Heart right ventricle (tissue), 16 donors: ENCODE data around the gene KRTAP4-7. TPM values are rescaled to one million over a fixed set of nuclear protein-coding genes. Genes with fewer than 3 reads are reported as not detected.
"Not testable (repeated sequence)": the region's sequence is repeated elsewhere in the genome, so short reads cannot be mapped to it uniquely, and the experiment has no call there.

Experiments used
- ATAC-seq, 8 donors: fragments of 200-7000 bp; cut with Tn5 transposase; one replicate each; pipeline ENCODE4 v1.9.1; 2020; ENCODE audit warnings: mild to moderate bottlenecking in 8 of 8, moderate library complexity in 8 of 8, moderate number of reproducible peaks in 1 of 8
- DNase-seq, 2 donors: peaks; one replicate each; pipeline ENCODE4 v3.0.0-alpha.2; 2020
- H3K27ac ChIP-seq, 10 donors: fragments of 200-600 bp; sonication (generic) in 2 of 10; one replicate each; pipeline versions ENCODE4 v1.5.0 to v1.8.0; 2020 to 2022; ENCODE audit warnings: mild to moderate bottlenecking in 3 of 10
- H3K27me3 ChIP-seq, 7 donors: fragments of 200-600 bp; one replicate each; pipeline ENCODE4 v1.8.0; 2021 to 2022; ENCODE audit warnings: mild to moderate bottlenecking in 2 of 7
- H3K36me3 ChIP-seq, 9 donors: fragments of 200-600 bp; sonication (generic) in 1 of 9; one replicate each; pipeline versions ENCODE4 v1.5.0 to v1.8.0; 2020 to 2022; ENCODE audit warnings: mild to moderate bottlenecking in 2 of 9
- H3K4me1 ChIP-seq, 9 donors: fragments of 200-600 bp; sonication (generic) in 1 of 9; one replicate each; pipeline versions ENCODE4 v1.5.0 to v1.8.0; 2020 to 2022; ENCODE audit warnings: mild to moderate bottlenecking in 4 of 9
- H3K4me3 ChIP-seq, 10 donors: fragments of 200-600 bp; sonication (generic) in 2 of 10; one replicate each; pipeline versions ENCODE4 v1.5.0 to v1.8.0; 2020 to 2022; ENCODE audit warnings: mild to moderate bottlenecking in 7 of 10, moderate library complexity in 2 of 10
- H3K9me3 ChIP-seq, 11 donors: fragments of 200-600 bp in 10 of 11; sonication (generic) in 2 of 11; one replicate each; pipeline versions ENCODE4 v1.5.0 to v1.8.0; 2013 to 2022; ENCODE audit warnings: mild to moderate bottlenecking in 2 of 11, control low read depth in 1 of 11, moderate library complexity in 1 of 11
- CTCF ChIP-seq, 9 donors: fragments of 200-600 bp; sonication (generic) in 2 of 9; IDR thresholded peaks; one replicate each; pipeline versions ENCODE4 v1.5.0 to v1.8.0; 2021 to 2022; ENCODE audit warnings: antibody characterized with exemption in 9 of 9, mild to moderate bottlenecking in 5 of 9, moderate library complexity in 1 of 9
- WGBS, 2 donors: extraction: QIAGEN DNeasy Blood & Tissue Kit; methylation state at CpG; one replicate each; pipeline ENCODE4 v1.1.7; 2013; ENCODE audit warnings: inconsistent platforms in 1 of 2; 5-methylcytosine and 5-hydroxymethylcytosine counted together
- intact Hi-C, 10 donors: fragments of 100-400 bp; cut with DNase I; formaldehyde crosslinking; loops; one replicate each; pipeline versions ENCODE4 v1.11.1 to v1.14.2; 2022
- polyA plus RNA-seq, 2 donors: library from polyadenylated mRNA; stranded (reverse); fragments of 200-250 nt; gene quantifications; one replicate each; pipeline ENCODE4 v1.2.3, GENCODE V29; 2013
- total RNA-seq, 10 donors: library from RNA; stranded (reverse); fragmentation: NEBNext Ultra II Directional in 3 of 10; extraction: Animal tissue kit (Norgen Biotek cat#: 25700) in 3 of 10; gene quantifications; one replicate each; pipeline versions ENCODE4 v1.2.1 to v1.2.4, GENCODE V29; 2021 to 2023
- donor health status: Arrhythmogenic right ventricular cardiomyopathy.
- donor health status: ischemic (EF 13 %, LVEDD 7.1; RV severe dilation, severe dysfunction).
- donor health status: healthy with polysubstance abuse.
- donor health status: DM: no; HTN: yes; CAD: no.
- donor health status: DM: no; HTN: no; CAD: no.
- donor health status: ischemic (EF 25% LVEDD 6.9; RV normal size, moderate dysfunction).
- donor health status: ischemic (EF 25% LVEDD 5.7; RV mildly dilated, moderate dysfunction).
- donor health status: healthy.
- donor health status: DM: yes; HTN: yes; CAD: no.
- donor health status: Ischemic cardiomyopathy.
- donor health status: ischemic (EF 35%, LVEDD 5.7; RV mildly dilated, moderate dysfunction).
- donor health status: nonischemic (EF 11% LVEDD 7.7; RV severe dilation, severe dysfunction).
- donor health status: DM: yes; HTN: yes; CAD: no.
- donor health status: PGD.
- donor health status: ischemic (EF 29% LVEDD 5.4; RV normal size, mild dysfunction).
- donor health status: nonischemic (EF 23%, LVEDD 6.1; RV moderate dilation, normal function).

Gene KRTAP4-7
- total and polyA plus RNA-seq, 12 donors: not detected

- intact Hi-C loops: no loop called here
- peaks cover 0 to 34% (median 8%) of the 10 kb centered on the region in 7 donors for H3K27me3 ChIP-seq
- H3K9me3 ChIP-seq: no peaks in the 10 kb centered on the region
- TF ChIP-seq CTCF (IDR thresholded peaks at IDR 0.05): no peak
- H3K27ac ChIP-seq: no peak within 1 kb of the TSS
- no peaks in the 10 kb centered on the region for H3K36me3 ChIP-seq
- no peak within 1 kb of the TSS for H3K4me3 ChIP-seq
- no peak for ATAC-seq
- no peaks in the 10 kb centered on the region for H3K4me1 ChIP-seq
- no peak for DNase-seq
- WGBS, 2 donors: 40 to 46% methylated on average over 9 to 10 of the region's 10 CpGs
Observed at GRCh38 chr17:41101586-41102259, 17.8 kb downstream of the KRTAP4-7 start, which contains the start of gene KRTAP4-16. TSS of gene KRTAP4-16 (minus strand) at chr17:41102209. CDS start at chr17:41102209, 0 bp downstream.

GRCh38 chr17:41103896-41104295 lies 19.9 kb downstream of the KRTAP4-7 start:
- TF ChIP-seq CTCF (IDR thresholded peaks at IDR 0.05): no peak
- no peak for ATAC-seq
- no peak for DNase-seq
- no peak overlapping the region for H3K4me3 ChIP-seq
- H3K27me3 ChIP-seq: peaks cover 0 to 42% (median 10%) of the 10 kb centered on the region in 7 donors
- WGBS, 2 donors: 85 to 91% methylated on average over 1 of the region's 1 CpG
- no peaks in the 10 kb centered on the region for H3K4me1 ChIP-seq
- H3K27ac ChIP-seq: no peak overlapping the region
- H3K36me3 ChIP-seq: no peaks in the 10 kb centered on the region
- no peaks in the 10 kb centered on the region for H3K9me3 ChIP-seq
- intact Hi-C loops: no loop called here

GRCh38 chr17:41104386-41105038 lies 20.6 kb downstream of the KRTAP4-7 start:
- ATAC-seq: not testable (repeated sequence)

GRCh38 chr17:41105347-41105746 lies 21.4 kb downstream of the KRTAP4-7 start, which contains the start of gene KRTAP4-9:
TSS of gene KRTAP4-9 (plus strand) at chr17:41105389. CDS start at chr17:41105389, 0 bp downstream.
- H3K4me1 ChIP-seq, H3K4me3 ChIP-seq, intact Hi-C loops, ATAC-seq, H3K36me3 ChIP-seq, DNase-seq, H3K9me3 ChIP-seq, H3K27ac ChIP-seq: not testable (repeated sequence)
- peaks cover 0 to 34% (median 6%) of the 10 kb centered on the region in 7 donors for H3K27me3 ChIP-seq
- WGBS, 2 donors: 59 to 64% methylated on average over 10 of the region's 10 CpGs

More at GRCh38 chr17:41104386-41105038, 20.6 kb downstream of the KRTAP4-7 start:
- H3K27ac ChIP-seq, H3K4me1 ChIP-seq, H3K4me3 ChIP-seq, DNase-seq, H3K36me3 ChIP-seq, intact Hi-C loops, H3K9me3 ChIP-seq: not testable (repeated sequence)
- peaks cover 0 to 37% (median 8%) of the 10 kb centered on the region in 7 donors for H3K27me3 ChIP-seq
- WGBS, 2 donors: 76 to 77% methylated on average over 2 of the region's 2 CpGs

- 64 to 79% methylated on average over 1 of the region's 1 CpG for WGBS, 2 donors
- Histone ChIP-seq H3K36me3 (no peaks in the 10 kb centered on the region), H3K9me3 (peaks cover 0 to 8% (median 0%) of the 10 kb centered on the region in 11 donors), H3K27me3 (peaks cover 0 to 32% (median 0%) of the 10 kb centered on the region in 7 donors), H3K4me1 (no peaks in the 10 kb centered on the region), H3K4me3 (no peak overlapping the region), H3K27ac (no peak overlapping the region)
- no peak for TF ChIP-seq CTCF (IDR thresholded peaks at IDR 0.05)
- no peak for ATAC-seq
- intact Hi-C loops: no loop called here
- no peak for DNase-seq
Observed at GRCh38 chr17:41107941-41108450, 24.0 kb downstream of the KRTAP4-7 start.

- H3K36me3 ChIP-seq, H3K27ac ChIP-seq, ATAC-seq, H3K4me1 ChIP-seq, intact Hi-C loops, H3K4me3 ChIP-seq, DNase-seq: not testable (repeated sequence)
- 30 to 31% methylated on average over 1 of the region's 1 CpG for WGBS, 2 donors
- Histone ChIP-seq H3K9me3 (peaks cover 0 to 11% (median 0%) of the 10 kb centered on the region in 11 donors), H3K27me3 (peaks cover 0 to 29% (median 0%) of the 10 kb centered on the region in 7 donors)
Observed at GRCh38 chr17:41108728-41109386, 24.9 kb downstream of the KRTAP4-7 start.
